Esophagus squamous epithelium (tissue), 4 donors: Measurements from ENCODE around the gene TXNRD1.

ENCODE experiments used
- CTCF ChIP-seq, 6 experiments: fragments of 450-650 bp in 4 of 6; fragments of 200-600 bp in 2 of 6; sonication (generic) in 2 of 6; IDR thresholded peaks; one replicate each; pipeline ENCODE4 v1.5.1; 2016 to 2019; ENCODE audit warnings: antibody characterized with exemption in 6 of 6, mild to moderate bottlenecking in 4 of 6, moderate library complexity in 4 of 6
- POLR2A ChIP-seq, 4 donors: fragments of 450-650 bp; IDR thresholded peaks; one replicate each; pipeline ENCODE4 v1.6.1; 2017; ENCODE audit warnings: antibody characterized with exemption in 4 of 4, mild to moderate bottlenecking in 4 of 4, moderate library complexity in 3 of 4

- TF ChIP-seq CTCF (IDR thresholded peaks at IDR 0.05) (no peak), POLR2A (IDR thresholded peaks at IDR 0.05) (no peak)
Observed at GRCh38 chr12:104223712-104224111, 8.1 kb downstream of the TXNRD1 start.
